Trophoblast cell (in vitro differentiated cells and primary cell): Measurements from ENCODE around the gene TMEM60.

Source experiments
- DNase-seq, 2 donors: peaks; one replicate each; pipeline ENCODE4 v3.0.0-alpha.2; 2016
- H2AFZ ChIP-seq: 2 replicates; pipeline ENCODE4 v1.6.1; 2013; ENCODE audit warnings: low read length, moderate library complexity, mild to moderate bottlenecking; ENCODE audit not compliant: insufficient read depth, poor library complexity
- H2AK5ac ChIP-seq: 2 replicates; pipeline ENCODE4 v1.6.1; 2013; ENCODE audit warnings: mild to moderate bottlenecking, low read length
- H2BK120ac ChIP-seq: 2 replicates; pipeline ENCODE4 v1.6.1; 2013; ENCODE audit warnings: low read length, mild to moderate bottlenecking, moderate library complexity; ENCODE audit not compliant: insufficient read depth, poor library complexity
- H2BK12ac ChIP-seq: 2 replicates; pipeline ENCODE4 v1.6.1; 2013; ENCODE audit warnings: mild to moderate bottlenecking, low read length, moderate library complexity
- H2BK5ac ChIP-seq: 2 replicates; pipeline ENCODE4 v1.6.1; 2013; ENCODE audit warnings: low read length, low read depth, moderate library complexity, mild to moderate bottlenecking; ENCODE audit not compliant: poor library complexity
- H3K14ac ChIP-seq: 2 replicates; pipeline ENCODE4 v1.6.1; 2013; ENCODE audit warnings: mild to moderate bottlenecking, low read length
- H3K18ac ChIP-seq: 2 replicates; pipeline ENCODE4 v1.6.1; 2013; ENCODE audit warnings: mild to moderate bottlenecking, low read length
- H3K23ac ChIP-seq: 2 replicates; pipeline ENCODE4 v1.6.1; 2013; ENCODE audit warnings: low read length
- H3K27ac ChIP-seq: 2 replicates; pipeline ENCODE4 v1.5.1; 2013; ENCODE audit warnings: low read depth, mild to moderate bottlenecking, inconsistent platforms, low read length, moderate library complexity
- H3K27me3 ChIP-seq: 2 replicates; pipeline ENCODE4 v1.6.1; 2013; ENCODE audit warnings: inconsistent platforms, mild to moderate bottlenecking, low read length, moderate library complexity; ENCODE audit not compliant: insufficient read depth
- H3K36me3 ChIP-seq, 2 experiments: 1 replicate in 1 of 2; 2 replicates in 1 of 2; pipeline ENCODE4 v1.6.1; 2013; ENCODE audit warnings: low read length in 2 of 2, mild to moderate bottlenecking in 2 of 2, moderate library complexity in 1 of 2; ENCODE audit not compliant: insufficient read depth in 2 of 2, control insufficient read depth in 1 of 2
- H3K4ac ChIP-seq: 2 replicates; pipeline ENCODE4 v1.6.1; 2013; ENCODE audit warnings: low read depth, mild to moderate bottlenecking, low read length, moderate library complexity
- H3K4me1 ChIP-seq, 2 experiments: 1 replicate in 1 of 2; 2 replicates in 1 of 2; pipeline ENCODE4 v1.6.1; 2013; ENCODE audit warnings: low read length in 2 of 2, mild to moderate bottlenecking in 2 of 2, moderate library complexity in 1 of 2; ENCODE audit not compliant: insufficient read depth in 2 of 2, control insufficient read depth in 1 of 2
- H3K4me2 ChIP-seq: 2 replicates; pipeline ENCODE4 v1.6.1; 2013; ENCODE audit warnings: inconsistent platforms, mild to moderate bottlenecking, low read length, moderate library complexity
- H3K4me3 ChIP-seq: 2 replicates; pipeline ENCODE4 v1.5.1; 2013; ENCODE audit warnings: mild to moderate bottlenecking, low read depth, low read length, inconsistent platforms
- H3K79me1 ChIP-seq: one replicate; pipeline ENCODE4 v1.6.1; 2013; ENCODE audit warnings: low read length
- H3K79me2 ChIP-seq: 2 replicates; pipeline ENCODE4 v1.6.1; 2013; ENCODE audit warnings: low read length, mild to moderate bottlenecking; ENCODE audit not compliant: control insufficient read depth, insufficient read depth, poor library complexity
- H3K9ac ChIP-seq: 2 replicates; pipeline ENCODE4 v1.6.1; 2013; ENCODE audit warnings: mild to moderate bottlenecking, low read length
- H3K9me3 ChIP-seq: 2 replicates; pipeline ENCODE4 v1.6.1; 2013; ENCODE audit warnings: low read depth, mild to moderate bottlenecking, control low read depth, inconsistent platforms, low read length; ENCODE audit not compliant: insufficient read depth
- H4K12ac ChIP-seq: 2 replicates; pipeline ENCODE4 v1.6.1; 2013; ENCODE audit warnings: low read depth, mild to moderate bottlenecking, low read length, moderate library complexity
- H4K8ac ChIP-seq: 2 replicates; pipeline ENCODE4 v1.6.1; 2013; ENCODE audit warnings: low read depth, mild to moderate bottlenecking, low read length, moderate library complexity
- H4K91ac ChIP-seq: one replicate; pipeline ENCODE4 v1.6.1; 2013; ENCODE audit warnings: low read depth, mild to moderate bottlenecking, low read length, moderate library complexity
- WGBS: extraction: QIAGEN DNeasy Blood & Tissue Kit; methylation state at CpG from one replicate; pipeline ENCODE4 v1.1.7; 2013; ENCODE audit warnings: missing lambda C conversion rate; ENCODE audit not compliant: insufficient read length, insufficient coverage; ENCODE audit errors: extremely low coverage; 5-methylcytosine and 5-hydroxymethylcytosine counted together

The TMEM60 gene

GRCh38 chr7:77823787-77824186 is 25.6 kb upstream of the TMEM60 start:
- Histone ChIP-seq H3K9me3 (peaks cover 12% of the 10 kb centered on the region), H2BK5ac (no peak overlapping the region), H4K91ac (no peak overlapping the region), H3K18ac (no peak overlapping the region), H3K27ac (no peak overlapping the region), H3K23ac (no peak overlapping the region), H2BK120ac (no peak overlapping the region), H3K27me3 (no peaks in the 10 kb centered on the region), H4K12ac (no peak overlapping the region), H2AFZ (no peak overlapping the region), H2BK12ac (no peak overlapping the region), H3K4me3 (no peak overlapping the region), H3K4me2 (no peak overlapping the region), H3K14ac (no peak overlapping the region), H3K4me1 (no peaks in the 10 kb centered on the region), H4K8ac (no peak overlapping the region), H3K36me3 (peaks cover 9% of the 10 kb centered on the region in 2 experiments), H2AK5ac (no peak overlapping the region), H3K79me1 (no peaks in the 10 kb centered on the region), H3K9ac (no peak overlapping the region), H3K79me2 (peaks cover 3% of the 10 kb centered on the region), H3K4ac (no peak overlapping the region)
- DNase-seq, result no peak
- WGBS, result no CpG with 5 or more reads among the region's 2 CpGs

GRCh38 chr7:77822269-77822668 is 24.0 kb upstream of the TMEM60 start:
- DNase-seq, result no peak
- H3K27ac ChIP-seq, result no peak overlapping the region
- no peaks in the 10 kb centered on the region for H3K79me1 ChIP-seq
- H3K23ac ChIP-seq, result no peak overlapping the region
- peaks cover 9% of the 10 kb centered on the region in 2 experiments for H3K36me3 ChIP-seq
- H3K4me2 ChIP-seq, result no peak overlapping the region
- no peak overlapping the region for H4K91ac ChIP-seq
- peak overlapping the region; percentile 39 for H3K4ac ChIP-seq
- no peak overlapping the region for H2BK120ac ChIP-seq
- peaks cover 12% of the 10 kb centered on the region for H3K9me3 ChIP-seq
- H3K14ac ChIP-seq, result no peak overlapping the region
- no peak overlapping the region for H2AK5ac ChIP-seq
- no peaks in the 10 kb centered on the region for H3K27me3 ChIP-seq
- H3K4me3 ChIP-seq, result no peak overlapping the region
- H2AFZ ChIP-seq, result no peak overlapping the region
- H3K79me2 ChIP-seq, result peaks cover 3% of the 10 kb centered on the region
- H3K18ac ChIP-seq, result peak overlapping the region; percentile 30
- no peak overlapping the region for H4K8ac ChIP-seq
- no peak overlapping the region for H4K12ac ChIP-seq
- no peak overlapping the region for H3K9ac ChIP-seq
- H2BK5ac ChIP-seq, result no peak overlapping the region
- no peak overlapping the region for H2BK12ac ChIP-seq
- H3K4me1 ChIP-seq, result no peaks in the 10 kb centered on the region
- no CpG with 5 or more reads among the region's 1 CpG for WGBS

- Histone ChIP-seq H2AK5ac (no peak overlapping the region), H3K36me3 (peaks cover 9 to 11% of the 10 kb centered on the region in 2 experiments), H3K9me3 (peaks cover 12% of the 10 kb centered on the region), H2BK12ac (no peak overlapping the region), H2AFZ (no peak overlapping the region), H3K14ac (no peak overlapping the region), H4K12ac (no peak overlapping the region), H3K79me2 (peaks cover 3% of the 10 kb centered on the region), H3K4me1 (no peaks in the 10 kb centered on the region), H3K27me3 (no peaks in the 10 kb centered on the region), H2BK120ac (no peak overlapping the region), H3K4me3 (no peak overlapping the region), H3K27ac (no peak overlapping the region), H3K23ac (no peak overlapping the region), H3K79me1 (no peaks in the 10 kb centered on the region), H4K91ac (no peak overlapping the region), H3K9ac (no peak overlapping the region), H3K4me2 (no peak overlapping the region), H3K18ac (no peak overlapping the region), H3K4ac (no peak overlapping the region), H4K8ac (no peak overlapping the region), H2BK5ac (no peak overlapping the region)
- DNase-seq, result no peak
- WGBS, result no CpG with 5 or more reads among the region's 2 CpGs
Observed at GRCh38 chr7:77820967-77821366, 22.7 kb upstream of the TMEM60 start.

GRCh38 chr7:77819021-77819420 is 20.8 kb upstream of the TMEM60 start:
- Histone ChIP-seq H4K8ac (no peak overlapping the region), H3K9ac (no peak overlapping the region), H3K27me3 (no peaks in the 10 kb centered on the region), H2AK5ac (no peak overlapping the region), H2BK120ac (no peak overlapping the region), H3K9me3 (peaks cover 12% of the 10 kb centered on the region), H3K14ac (no peak overlapping the region), H4K91ac (no peak overlapping the region), H3K4me2 (no peak overlapping the region), H3K36me3 (peaks cover 9 to 11% of the 10 kb centered on the region in 2 experiments), H2BK5ac (no peak overlapping the region), H3K18ac (no peak overlapping the region), H3K23ac (no peak overlapping the region), H2BK12ac (no peak overlapping the region), H4K12ac (no peak overlapping the region), H3K4me3 (no peak overlapping the region), H2AFZ (no peak overlapping the region), H3K79me2 (peaks cover 3% of the 10 kb centered on the region), H3K4me1 (no peaks in the 10 kb centered on the region), H3K4ac (no peak overlapping the region), H3K79me1 (no peaks in the 10 kb centered on the region), H3K27ac (no peak overlapping the region)
- DNase-seq, result no peak
